Activated CD8-positive, alpha-beta memory T cell treated with anti-CD3 and anti-CD28 coated beads for 24 hours (primary cell): ENCODE results near the gene DLG1.
"Not testable (repeated sequence)": the region's sequence is repeated elsewhere in the genome, so short reads cannot be mapped to it uniquely, and the experiment has no call there.

Source experiments
- DNase-seq: peaks from one replicate; pipeline ENCODE4 v3.0.0-alpha.2; 2020

Gene DLG1

DNA sequence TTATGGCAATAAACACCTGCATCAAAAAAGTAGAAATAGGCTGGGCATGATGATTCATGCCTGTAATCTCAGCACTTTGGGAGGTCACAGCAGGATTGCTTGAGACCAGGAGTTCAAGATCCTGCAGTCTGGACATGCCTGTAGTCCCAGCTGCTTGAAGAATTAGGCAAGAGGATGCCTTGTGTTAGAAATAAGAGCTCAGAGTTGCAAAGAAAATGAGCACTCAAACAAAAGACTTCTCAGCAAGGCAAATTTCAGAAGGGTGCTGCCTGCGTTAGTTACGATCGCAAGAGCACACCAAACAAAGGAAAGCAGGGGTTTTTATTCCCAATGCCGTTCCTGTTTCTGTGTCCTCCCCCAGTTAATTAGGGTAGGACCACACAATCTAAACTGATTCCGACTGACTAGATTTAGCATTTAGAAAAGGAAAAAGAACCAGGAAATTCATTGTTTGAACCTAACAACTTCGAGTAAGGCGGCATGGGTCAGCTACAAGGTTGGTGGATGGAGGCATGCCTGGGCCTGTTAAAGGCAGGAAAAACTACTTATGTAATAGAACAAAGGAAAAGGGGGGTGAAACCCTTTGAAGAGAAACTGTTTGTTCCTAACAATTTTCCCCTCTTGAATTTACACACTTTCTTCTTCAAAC, 55.5 kb downstream of the DLG1 start:
- no peak for DNase-seq

DNA sequence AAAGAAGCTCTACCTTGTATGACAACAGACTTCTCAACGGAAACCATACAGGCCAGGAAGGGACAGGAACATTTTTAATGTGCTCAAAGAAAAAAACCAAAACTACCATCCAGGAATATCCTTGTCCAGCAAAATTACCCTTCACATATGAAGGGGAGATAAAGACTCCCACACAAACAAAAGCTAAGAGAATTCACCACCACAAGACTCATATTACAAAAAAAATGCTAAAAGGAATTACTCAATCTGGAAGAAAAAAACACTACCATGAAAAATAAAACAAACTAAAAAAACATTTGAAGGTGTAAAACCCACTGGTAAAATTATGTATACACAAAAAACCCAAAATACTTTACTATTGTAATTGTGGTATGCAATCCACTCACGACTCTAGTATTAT, 57.2 kb downstream of the DLG1 start:
- no peak for DNase-seq

DNA sequence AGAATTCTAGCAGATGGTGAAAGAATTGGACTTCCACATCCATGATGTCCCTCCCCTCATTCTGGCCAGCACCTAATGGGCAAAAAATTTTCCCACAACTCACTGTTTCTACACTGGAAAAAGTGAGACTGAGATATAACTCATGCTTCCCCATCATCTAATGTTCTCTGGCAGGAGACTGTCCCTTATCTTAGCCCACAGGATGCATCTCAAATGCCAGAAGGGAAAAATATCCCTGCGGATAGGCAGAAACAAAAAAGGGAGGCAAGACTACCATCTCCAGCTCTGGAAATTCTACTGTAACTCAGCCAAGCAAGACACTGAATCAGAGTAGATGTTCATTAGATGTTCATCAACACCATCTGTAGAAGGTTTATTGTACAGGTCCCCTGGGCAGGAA, 58.6 kb downstream of the DLG1 start:
- no peak for DNase-seq

DNA sequence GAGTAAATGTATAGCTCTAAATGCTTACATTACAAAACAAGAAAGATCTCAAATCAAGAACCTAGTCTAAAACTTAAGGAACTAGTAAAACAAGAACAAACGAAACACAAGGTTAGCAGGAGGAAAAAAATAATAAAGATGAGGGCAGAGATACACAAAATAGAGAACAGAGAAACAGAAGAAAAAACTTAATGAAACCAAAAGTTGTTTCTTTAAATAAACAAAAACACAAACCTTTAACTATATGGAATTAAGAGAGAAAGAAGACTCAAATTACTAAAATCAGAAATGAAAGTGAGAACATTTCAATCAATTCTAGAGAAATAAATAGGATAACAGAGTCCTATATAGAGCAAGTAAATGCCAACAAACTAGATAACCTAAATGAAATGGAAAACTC, 59.6 kb downstream of the DLG1 start:
- no peak for DNase-seq

DNA sequence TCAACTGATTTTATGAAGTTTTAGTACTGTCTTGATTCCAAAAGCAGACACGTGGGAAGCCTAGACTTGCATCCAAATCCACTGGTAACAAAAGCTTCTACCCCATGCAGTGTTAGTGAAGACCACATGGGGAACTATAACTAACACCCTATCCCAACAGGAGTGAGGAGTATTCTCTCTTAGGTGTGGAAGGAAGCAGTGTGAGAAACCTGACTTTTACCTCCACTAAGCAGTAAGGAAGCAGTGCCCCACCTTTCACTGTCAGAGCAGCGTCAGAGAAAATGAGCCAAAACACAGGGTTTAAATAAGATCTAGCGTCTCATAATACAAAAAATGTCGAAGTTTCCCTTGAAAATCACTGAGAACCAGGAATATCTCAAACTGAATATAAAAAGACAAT, 60.5 kb downstream of the DLG1 start:
- no peak for DNase-seq

DNA sequence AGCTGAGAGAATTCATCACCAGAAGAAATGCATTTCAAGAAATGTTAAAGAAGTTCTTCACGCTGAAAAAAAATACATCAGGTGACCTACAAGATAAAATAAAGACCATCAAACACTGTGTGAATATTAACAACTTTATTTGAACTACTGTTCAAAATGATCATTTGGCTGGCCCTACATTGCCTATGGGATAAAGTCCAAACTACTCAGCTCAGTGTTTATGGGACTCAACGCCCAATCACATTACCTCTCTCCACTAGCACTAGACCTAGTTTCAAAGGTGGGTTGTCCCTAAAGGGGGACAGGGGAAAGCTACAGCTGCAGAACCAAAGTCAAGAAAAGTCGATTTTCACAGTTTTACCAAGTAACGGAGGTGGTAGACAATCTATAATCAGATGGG, 62.0 kb downstream of the DLG1 start:
- DNase-seq: no peak

DNA sequence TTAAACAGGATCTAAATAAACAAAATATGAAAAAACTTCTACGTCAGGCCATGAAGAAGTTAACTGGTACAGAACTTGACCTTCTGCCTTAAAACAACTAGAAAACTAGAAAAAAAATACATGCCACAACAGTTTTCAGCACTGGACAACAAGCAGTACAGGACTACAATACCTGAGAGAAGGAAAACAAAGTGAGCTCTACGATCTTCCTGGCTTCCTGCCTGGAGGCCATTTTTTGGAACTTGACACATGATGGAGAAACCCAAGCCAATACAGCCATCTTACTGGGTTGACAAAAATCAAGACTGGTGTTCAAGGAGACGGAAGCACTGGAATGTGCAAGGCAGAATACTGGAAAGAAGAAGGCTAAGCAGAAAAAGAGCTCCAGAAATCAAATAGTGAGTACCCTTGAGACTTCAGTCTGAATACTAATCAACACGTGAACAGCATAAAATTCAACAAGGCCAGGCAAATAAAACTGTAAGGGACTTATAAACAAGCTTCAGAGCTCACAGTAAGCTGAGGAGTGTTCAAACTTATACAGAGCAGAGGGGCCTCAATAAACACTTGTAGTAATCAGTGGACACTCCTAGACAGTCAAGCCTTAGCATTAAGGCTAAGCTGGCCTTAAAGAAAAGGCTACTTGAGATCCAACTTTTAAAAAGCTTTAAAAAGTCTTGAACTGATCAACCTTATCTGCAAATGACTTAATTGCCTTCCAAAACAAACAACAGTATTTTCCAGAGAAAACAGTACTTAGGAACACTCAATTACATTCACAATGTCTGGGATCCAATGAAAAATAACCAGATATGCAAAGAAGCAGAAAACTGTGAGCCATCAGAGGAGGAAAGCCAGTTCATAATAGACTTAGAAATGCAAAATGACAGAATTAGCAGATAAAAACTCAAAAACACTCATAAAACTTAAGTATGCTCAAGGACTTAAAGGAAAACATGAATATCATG, 63.2 kb downstream of the DLG1 start:
- DNase-seq: no peak

DNA sequence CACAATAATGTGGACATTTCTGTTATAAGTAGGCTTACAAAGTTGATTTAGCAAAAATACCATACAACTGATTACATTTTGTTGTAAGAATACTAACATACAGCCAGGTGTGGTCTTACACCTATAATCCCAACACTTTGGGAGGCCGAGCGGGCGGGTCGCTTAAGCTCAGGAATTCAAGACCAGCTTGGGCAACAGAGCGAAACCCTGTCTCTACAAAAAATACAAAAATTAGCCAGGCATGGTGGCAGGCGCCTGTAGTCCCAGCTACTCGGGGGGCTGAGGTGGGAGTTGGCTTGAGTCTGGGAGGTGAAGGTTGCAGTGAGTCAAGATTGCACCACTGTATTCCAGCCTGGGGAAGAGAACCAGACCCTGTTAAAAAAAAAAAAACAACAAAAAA, 67.1 kb downstream of the DLG1 start:
- no peak for DNase-seq

DNA sequence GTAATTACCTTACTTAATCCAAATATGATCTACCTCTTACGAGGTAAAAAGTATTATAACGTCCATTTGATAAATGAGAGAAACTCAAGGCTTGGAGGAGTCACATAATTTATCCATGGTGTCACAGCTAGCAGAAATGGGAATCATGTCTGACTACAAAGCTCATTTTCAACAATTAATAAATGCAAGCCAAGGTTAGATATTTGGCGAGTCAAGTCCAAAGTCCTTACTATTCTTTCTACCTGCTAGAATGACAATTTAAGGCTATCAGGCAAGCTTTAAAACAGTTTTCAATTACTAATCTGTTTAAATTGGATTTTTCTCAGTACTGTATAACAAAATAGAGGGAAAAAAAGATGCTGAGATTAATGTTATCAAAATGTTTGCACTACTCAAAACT, 68.6 kb downstream of the DLG1 start:
- DNase-seq: no peak

DNA sequence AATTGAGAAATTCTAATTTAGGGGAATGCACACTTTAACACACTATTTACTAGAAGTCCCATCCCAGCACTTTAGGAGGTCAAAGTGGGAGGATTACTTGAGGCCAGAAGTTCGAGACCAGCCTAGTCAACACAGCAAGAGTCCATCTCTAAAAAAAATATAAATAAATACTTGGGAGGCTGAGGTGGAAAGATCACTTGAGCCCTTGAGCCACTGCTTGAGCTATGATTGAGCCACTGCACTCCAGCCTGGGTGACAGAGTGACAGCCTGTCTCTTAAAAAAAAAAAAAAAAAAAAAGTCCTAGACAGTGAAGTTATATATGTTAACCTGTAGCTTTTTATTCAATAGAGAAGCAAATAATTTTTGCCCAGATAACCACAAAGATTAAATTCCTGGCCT, 69.2 kb downstream of the DLG1 start:
- DNase-seq: no peak

DNA sequence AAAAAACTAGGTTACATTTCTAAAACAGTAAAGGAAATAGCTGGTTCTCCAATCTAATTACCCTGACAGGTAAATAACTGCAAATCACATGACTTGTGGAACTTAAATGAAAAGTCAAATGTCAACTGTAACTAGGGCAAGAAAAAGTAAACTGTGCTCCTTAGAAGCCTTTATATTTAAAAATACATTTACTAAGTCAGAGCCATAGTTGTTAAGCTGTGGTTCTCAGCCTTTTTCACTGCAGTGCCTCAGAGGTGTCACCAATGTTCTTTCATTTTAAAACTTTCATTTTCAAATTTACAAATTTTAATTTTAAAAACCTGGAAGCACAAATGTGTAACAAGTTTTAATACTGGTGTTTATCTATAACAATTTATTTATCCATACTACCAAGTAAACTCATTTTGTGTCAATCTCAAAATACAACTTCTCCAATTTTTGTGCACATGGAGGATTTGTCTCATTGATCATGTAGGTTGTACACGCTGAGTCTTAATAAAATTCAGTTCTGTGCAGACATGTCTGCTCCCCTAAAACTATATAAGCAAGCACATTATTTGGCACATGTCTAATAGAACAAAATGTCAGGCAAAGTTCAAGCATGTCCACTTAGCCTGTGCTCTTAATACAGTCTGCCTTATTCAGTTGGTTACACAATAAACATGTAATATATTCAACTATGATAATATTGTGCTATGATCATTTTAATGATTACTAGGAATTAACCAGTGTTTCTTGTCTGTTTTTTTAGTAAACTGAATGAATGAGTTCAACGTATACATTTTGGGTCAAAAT, 70.4 kb downstream of the DLG1 start:
- DNase-seq: no peak

DNA sequence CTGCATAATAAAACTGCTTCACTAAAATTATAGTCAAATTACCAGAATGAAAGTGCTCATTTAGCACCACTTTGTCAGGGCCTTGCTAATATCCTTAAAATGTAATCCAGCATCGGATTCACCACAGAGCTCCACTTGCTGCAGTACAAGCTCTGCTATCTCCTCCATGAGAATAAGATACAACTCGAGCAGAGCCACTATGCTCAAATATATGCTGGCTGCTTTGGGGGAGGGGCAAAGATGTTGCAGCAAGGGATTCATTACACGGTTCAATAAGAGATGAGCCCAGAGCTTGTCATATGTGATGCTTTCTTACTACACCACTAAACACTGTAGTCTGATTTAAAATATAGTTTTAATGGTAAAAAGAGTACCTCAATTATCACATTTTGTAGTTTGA, 72.2 kb downstream of the DLG1 start:
- DNase-seq: no peak

DNA sequence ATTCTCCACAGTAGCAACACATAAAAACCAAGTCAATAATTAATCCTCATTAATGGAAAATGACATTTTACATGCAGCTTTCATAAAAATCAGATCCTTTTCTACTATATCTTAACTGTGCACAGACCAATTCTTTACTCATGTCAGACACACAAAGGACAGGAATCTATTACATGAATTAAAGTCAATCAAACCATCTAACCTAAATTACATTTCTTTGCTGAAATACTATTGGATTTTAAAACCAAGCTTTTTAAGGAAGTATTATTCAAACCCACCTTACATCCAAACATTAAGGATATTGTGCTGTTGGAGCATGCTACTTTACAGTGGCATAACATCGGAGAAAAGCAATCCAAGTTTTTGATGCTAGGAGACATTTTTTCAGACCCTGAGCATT, 72.8 kb downstream of the DLG1 start:
- DNase-seq: no peak

DNA sequence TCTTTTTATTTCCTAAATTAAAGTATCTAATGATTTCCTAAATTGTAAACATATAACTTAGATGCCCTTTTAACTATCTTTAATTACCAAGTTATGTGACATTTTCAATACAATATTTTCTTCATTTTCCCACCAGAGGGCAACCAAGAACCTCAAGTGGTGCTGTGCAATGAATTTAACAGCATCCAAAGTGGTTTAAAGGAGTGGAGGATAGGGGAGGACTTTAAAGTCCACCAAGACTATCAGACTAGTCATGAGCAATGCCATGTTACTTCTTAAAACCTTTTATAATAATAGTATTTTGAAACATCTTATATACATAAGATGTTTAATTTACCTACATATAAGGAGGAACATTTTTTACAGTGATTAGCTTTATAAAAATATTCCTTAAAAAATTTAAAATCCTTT, 74.4 kb downstream of the DLG1 start:
- DNase-seq: no peak

DNA sequence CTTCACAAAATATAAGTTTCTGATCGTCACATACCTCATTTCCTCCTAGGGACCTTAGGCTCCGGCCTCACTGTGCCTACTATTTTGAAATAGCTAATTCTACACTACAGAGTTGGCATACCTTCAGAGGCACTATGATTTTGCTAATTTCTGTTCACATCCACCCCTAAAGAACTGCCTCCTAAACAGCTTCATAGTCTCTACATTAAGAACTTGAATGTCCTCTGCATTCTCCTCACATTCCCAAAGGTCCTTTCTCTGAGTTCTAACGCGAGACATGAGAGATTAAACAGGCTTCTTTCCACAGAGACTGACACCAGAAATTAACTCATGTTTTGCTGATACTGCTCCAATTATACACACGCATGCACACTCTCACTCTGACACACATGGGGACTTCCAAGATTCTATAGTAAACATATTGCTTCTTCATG, 75.5 kb downstream of the DLG1 start:
- no peak for DNase-seq

DNA sequence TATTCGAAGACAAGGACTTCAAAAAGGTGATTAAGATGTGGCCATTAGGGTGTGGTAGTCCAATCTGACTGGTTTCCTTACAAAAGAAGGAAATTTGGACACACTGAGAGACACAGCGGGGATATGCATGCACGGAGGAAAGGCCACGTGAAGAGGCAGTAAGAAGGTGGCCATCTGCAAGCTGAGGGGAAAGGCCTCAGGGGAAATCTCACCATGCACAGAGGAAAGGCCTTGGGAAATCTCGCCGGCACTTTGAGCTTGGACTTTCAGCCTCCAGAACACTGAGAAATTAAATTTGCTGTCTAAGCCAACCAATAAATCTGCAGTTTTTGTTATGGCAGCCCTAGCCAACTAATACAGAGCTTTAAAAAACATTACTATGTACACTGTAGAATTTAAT, 78.8 kb downstream of the DLG1 start:
- no peak for DNase-seq

DNA sequence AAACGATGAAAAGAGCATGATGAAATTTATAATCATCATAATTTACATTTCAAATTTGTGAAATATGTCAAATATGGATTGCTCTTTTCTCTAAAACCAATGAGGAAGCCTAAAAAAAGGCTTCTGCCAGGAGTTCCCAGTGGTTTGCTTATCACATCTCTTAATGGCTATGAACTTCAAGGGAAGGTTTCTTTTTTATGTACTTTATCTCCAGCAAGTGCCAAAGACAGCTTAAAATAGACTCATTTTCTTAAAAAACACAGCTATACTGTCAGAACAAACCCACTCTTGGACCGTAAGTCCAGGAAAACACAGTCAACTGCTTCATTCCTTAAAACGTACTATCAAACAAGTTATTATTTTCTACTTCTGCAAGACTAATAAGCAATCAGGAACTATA, 80.2 kb downstream of the DLG1 start:
- no peak for DNase-seq

DNA sequence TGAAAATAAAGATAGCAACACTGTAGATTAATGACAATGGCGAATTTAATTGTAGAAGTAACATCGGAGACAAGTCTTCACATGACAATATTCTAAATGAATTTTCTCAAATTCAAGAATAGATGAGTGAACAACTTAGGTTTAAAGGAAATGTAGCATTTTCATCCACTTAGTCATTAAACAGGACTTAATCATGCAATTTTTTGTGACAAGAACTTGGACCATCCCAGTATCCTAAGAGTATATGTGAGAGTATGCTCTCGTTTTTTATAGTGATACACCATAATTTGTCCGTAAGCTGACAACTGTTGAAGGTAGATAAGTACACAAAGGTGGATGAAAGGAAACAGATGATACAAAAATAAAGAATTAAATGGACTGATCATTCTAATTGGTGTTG, 81.5 kb downstream of the DLG1 start:
- DNase-seq: no peak

DNA sequence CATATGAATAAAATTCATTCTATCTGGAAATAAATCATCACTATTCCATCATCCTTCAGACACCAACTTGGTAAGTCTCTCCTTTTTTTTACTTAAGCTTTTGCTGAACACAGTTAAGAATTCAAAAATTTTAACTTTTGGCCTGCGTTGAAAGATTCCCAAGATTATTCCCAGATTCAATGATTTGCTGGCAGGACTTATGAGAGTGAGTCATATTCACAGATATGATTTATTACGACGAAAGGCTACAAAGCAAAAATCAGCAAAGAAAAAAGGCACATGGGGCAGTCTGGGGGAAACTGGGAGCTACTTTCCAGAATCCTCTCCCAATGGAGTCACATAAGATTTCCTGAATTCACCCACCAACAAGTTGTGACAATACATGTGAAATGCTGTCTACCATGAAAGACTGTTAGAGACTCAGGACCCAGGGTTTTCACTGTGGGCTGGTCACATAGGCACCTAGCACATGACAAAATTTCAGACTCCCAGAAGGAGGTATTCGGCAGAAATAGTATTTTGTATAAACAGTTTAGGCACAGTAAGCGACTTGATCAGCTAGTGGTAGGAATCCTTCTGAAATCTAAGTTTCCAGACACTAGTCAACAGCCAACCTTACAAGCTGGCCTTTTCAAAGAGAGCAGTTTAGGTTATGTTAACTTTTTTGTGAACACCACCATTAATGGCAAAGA, 82.1 kb downstream of the DLG1 start:
- no peak for DNase-seq

DNA sequence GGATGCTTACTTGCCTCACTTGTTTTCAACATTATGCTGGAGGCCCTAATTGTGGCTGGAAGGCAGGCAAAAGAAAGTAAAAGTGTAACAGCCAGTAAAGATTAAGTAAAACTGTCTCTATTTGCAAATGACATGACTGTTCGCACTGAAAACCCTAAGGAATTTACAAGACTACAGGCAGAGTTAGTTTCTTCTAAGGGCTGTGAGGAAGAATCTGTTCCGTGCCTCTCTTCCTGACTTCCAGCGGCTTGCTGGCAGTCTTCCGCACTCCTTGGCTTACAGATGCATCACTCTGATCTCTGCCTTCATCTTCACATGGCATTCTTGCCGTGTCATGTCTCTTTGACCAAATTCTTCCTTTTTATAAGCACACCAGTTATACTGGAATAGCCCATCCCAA, 86.1 kb downstream of the DLG1 start:
- no peak for DNase-seq

DNA sequence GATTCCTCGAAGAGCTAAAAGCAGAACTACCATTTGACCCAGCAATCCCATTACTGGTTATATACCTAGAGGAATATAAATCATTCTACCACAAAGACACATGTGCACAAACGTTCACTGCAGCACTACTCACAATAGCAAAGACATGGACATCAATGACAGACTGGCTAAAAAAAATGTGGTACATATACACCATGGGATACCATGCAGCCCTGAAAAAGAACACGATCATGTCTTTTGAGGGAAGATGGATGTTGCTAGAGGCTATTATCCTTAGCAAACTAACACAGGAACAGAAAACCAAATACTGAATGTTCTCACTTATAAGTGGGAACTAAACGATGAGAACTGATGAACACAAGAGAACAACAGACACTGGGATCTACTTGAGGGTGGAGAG, 86.7 kb downstream of the DLG1 start:
- not testable (repeated sequence) for DNase-seq

DNA sequence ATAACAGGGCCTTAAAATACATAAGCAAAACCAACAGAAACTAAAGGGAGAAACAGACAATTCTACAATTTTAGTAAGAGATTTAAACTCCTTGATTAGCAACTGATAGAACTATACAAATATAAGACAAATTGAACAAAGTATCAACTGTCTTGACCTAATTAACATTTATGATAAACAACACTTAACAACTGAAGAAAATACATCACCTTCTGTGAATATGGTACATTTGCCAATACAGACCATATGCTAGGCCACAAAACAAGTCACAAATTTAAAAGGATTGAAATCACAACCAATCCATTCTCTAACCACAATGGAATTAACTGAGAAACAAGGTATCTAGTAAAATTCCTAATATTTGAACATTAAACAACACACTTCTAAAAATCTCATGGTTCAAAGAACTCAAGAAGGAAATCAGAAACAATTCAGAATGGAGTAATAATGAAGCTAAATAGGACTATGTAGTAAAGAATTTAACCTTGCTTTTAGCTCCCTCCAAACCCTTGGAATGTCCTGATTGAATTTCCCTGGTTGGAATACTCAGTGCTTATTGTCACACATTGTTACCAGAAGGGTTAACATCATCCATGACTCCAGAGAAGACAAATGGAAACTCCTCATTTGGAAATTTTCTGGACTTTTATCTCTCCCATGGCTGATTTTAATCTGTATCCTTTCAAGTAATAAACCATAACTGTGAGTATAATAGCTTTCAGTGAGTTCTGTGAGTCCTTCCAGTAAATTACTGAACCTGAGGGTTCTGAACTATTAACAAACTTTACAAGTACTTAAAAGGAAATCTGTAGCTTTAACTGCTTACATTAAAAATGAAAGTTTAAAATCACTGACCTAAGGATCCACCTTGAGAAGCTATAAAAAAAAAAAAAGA, 88.8 kb downstream of the DLG1 start:
- DNase-seq: no peak
